GM12874 (cell line): ENCODE results near the gene KCTD1.

Source experiments
- TF ChIP-seq, protein P1 (sequence below): IDR thresholded peaks from 2 replicates; pipeline ENCODE4 v1.5.1; 2011; ENCODE audit warnings: low read depth, mild to moderate bottlenecking, control low read depth, low read length, moderate library complexity; ENCODE audit not compliant: insufficient read depth

KCTD1 gene

GRCh38 chr18:26497866-26498265 is 50.5 kb downstream of the KCTD1 start:
- TF ChIP-seq, protein P1, sequence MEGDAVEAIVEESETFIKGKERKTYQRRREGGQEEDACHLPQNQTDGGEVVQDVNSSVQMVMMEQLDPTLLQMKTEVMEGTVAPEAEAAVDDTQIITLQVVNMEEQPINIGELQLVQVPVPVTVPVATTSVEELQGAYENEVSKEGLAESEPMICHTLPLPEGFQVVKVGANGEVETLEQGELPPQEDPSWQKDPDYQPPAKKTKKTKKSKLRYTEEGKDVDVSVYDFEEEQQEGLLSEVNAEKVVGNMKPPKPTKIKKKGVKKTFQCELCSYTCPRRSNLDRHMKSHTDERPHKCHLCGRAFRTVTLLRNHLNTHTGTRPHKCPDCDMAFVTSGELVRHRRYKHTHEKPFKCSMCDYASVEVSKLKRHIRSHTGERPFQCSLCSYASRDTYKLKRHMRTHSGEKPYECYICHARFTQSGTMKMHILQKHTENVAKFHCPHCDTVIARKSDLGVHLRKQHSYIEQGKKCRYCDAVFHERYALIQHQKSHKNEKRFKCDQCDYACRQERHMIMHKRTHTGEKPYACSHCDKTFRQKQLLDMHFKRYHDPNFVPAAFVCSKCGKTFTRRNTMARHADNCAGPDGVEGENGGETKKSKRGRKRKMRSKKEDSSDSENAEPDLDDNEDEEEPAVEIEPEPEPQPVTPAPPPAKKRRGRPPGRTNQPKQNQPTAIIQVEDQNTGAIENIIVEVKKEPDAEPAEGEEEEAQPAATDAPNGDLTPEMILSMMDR, result no peak

DNA sequence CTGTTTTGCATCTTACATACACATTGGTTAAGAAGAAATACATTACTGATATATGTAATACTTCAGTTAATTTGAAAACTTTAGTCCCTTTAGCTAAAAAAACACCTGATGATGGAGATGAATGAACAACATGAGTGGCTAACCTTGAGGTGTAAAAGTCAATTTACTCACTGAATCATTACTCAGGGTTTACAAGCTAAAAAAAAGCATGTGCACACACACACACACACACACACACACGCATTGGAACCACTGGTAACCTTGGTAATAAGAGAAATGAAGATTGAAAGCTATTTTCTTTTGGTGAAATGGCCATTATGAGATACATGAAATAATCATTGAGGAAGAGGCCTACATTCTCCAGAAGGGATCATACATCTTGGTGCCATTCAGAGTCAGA is 51.8 kb downstream of the KCTD1 start:
- TF ChIP-seq, protein P1, result no peak

DNA sequence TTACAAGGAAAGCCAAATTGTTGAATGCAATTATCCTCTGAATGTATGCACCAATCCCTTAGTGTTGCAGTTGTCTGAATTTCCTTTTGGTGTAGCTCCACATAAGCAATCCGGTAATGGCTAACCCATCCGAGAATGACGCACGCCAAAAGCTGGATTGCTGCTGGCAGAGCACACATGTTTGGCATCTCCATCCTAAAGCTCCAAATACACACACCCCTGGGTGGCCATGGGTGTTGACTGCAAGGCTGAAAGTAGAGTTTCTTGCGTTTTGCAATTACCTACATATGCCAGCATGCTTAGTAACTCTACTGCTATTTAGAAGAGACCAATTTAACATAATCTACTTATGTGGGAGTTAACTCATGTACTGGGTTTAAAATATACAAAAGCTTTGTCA is 53.1 kb downstream of the KCTD1 start:
- TF ChIP-seq, protein P1, result no peak

DNA sequence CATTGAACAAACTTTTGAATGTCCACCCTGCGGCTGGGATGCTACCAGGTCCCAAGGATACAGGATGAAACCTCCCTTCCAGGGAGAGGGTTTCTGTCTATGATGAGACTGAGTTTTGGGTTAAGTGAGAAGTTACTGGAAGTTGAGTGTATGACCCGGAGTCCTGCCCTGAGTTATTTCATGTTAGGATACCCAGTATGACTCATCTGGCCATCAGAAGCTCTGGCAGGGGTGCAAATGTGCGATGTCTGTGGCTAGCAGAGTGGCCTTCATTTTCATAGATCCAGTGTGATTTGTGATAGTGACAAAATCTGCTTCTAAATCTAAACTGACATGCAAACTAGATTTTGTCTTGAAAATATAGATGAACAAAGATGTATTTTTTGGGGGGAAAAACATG is 55.3 kb downstream of the KCTD1 start:
- TF ChIP-seq, protein P1, result no peak

GRCh38 chr18:26491194-26491816 is 57.0 kb downstream of the KCTD1 start:
- TF ChIP-seq, protein P1, result no peak

DNA sequence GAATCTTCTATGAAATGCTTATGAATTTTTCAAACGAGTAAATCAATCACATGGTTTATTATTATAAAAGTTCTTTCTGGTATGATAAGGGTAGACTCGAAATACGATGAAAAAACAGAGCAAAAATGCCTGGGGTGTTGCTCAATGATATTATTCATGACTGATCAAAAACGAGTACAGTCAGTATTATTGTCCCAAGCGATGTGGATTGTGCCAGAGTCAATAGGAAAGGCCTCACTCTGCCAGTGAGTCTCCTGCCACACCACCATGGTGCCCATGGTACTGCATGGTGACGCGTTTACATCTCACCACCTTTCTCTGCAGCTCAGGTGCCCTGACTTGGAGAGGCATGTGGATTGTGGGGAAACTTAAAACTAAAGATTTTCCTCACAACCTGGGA is 58.5 kb downstream of the KCTD1 start:
- TF ChIP-seq, protein P1, result no peak

- TF ChIP-seq, protein P1, result no peak
Observed at GRCh38 chr18:26489191-26489590, 59.2 kb downstream of the KCTD1 start.
